GM10248 (cell line): Measurements from ENCODE around the gene ZNF506.
A peak's percentile ranks its signal among the peaks of the same experiment; 100 is the strongest.
"Not testable (repeated sequence)": the region's sequence is repeated elsewhere in the genome, so short reads cannot be mapped to it uniquely, and the experiment has no call there.

Source experiments
- CTCF ChIA-PET: fragments of 300-600 bp; sonication (Branson Sonifier 250); formaldehyde crosslinking; extraction: SDS; loops from one replicate; lab custom pipeline; 2021; ENCODE audit warnings: antibody characterized with exemption; lab: Yijun Ruan, JAX
- POLR2A ChIA-PET: fragments of 350-650 bp; sonication (Branson Sonifier 250); formaldehyde crosslinking; extraction: SDS; loops from one replicate; lab custom pipeline; 2020; ENCODE audit warnings: antibody characterized with exemption; lab: Yijun Ruan, JAX
- DNase-seq: peaks from one replicate; pipeline ENCODE4 v3.0.0; 2012; ENCODE audit errors: extremely low spot score
- TF ChIP-seq, protein P1 (sequence below): IDR thresholded peaks from 2 replicates; pipeline ENCODE4 v1.5.1; 2012; ENCODE audit warnings: mild to moderate bottlenecking, low read depth; ENCODE audit errors: extremely low read depth, missing control alignments, control extremely low read depth

ZNF506 gene

DNA sequence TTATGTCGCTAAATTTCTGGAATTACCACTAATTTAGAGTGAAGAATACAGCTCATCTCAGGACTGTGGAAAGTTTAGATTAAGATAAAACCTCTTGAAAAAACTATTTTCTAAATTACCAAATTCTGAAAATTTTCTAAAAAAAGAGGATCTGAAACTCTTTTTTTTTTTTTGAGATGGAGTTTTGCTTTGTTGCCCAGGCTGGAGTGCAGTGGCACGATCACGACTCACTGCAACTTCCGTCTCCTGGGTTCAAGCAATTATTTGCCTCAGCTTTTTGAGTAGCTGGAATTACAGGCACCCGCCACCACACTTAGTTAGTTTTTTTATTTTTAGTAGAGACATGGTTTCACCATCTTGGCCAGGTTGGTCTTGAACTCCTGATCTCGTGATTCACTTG is 27.5 kb upstream of the ZNF506 start:
- ChIA-PET CTCF (no interaction called here), POLR2A (no interaction called here)
- TF ChIP-seq, protein P1, sequence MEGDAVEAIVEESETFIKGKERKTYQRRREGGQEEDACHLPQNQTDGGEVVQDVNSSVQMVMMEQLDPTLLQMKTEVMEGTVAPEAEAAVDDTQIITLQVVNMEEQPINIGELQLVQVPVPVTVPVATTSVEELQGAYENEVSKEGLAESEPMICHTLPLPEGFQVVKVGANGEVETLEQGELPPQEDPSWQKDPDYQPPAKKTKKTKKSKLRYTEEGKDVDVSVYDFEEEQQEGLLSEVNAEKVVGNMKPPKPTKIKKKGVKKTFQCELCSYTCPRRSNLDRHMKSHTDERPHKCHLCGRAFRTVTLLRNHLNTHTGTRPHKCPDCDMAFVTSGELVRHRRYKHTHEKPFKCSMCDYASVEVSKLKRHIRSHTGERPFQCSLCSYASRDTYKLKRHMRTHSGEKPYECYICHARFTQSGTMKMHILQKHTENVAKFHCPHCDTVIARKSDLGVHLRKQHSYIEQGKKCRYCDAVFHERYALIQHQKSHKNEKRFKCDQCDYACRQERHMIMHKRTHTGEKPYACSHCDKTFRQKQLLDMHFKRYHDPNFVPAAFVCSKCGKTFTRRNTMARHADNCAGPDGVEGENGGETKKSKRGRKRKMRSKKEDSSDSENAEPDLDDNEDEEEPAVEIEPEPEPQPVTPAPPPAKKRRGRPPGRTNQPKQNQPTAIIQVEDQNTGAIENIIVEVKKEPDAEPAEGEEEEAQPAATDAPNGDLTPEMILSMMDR = no peak
- no peak for DNase-seq

DNA sequence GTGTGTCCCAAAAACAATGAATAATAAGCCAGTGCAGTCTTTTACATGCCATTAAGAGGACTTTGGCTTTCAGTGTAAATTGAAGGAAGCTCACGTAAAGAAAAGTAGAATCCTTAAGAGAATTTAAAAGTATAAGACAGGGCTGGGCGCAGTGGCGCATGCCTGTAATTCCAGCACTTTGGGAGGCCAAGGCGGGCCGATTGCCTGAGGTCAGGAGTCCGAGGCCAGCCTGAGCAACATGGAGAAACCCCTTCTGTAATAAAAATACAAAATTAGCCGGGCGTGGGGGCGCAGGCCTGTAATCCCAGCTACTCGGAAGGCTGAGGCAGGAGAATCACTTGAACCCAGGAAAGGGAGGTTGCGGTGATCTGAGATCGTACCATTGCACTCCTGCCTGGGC is 26.2 kb upstream of the ZNF506 start:
- TF ChIP-seq, protein P1 = no peak
- ChIA-PET POLR2A (no interaction called here), CTCF (no interaction called here)
- DNase-seq = no peak

DNA sequence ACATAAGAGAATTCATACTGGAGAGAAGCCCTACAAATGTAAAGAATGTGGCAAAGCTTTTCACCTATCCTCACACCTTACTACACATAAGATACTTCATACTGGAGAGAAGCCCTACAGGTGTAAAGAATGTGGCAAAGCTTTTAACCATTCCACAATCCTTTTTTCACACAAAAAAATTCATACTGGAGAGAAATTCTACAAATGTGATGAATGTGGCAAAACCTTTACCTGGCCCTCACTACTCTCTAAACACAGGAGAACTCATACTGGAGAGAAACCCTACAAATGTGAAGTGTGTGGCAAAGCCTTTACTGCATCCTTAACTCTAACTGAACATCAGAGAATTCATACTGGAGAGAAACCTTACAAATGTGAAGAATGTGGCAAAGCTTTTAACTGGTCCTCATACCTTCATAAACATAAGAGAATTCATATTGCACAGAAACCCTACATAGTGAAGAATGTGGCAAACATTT is 14.0 kb upstream of the ZNF506 start:
- TF ChIP-seq, protein P1 = no peak
- no peak for DNase-seq
- POLR2A ChIA-PET = no interaction called here
- CTCF ChIA-PET = no interaction called here

DNA sequence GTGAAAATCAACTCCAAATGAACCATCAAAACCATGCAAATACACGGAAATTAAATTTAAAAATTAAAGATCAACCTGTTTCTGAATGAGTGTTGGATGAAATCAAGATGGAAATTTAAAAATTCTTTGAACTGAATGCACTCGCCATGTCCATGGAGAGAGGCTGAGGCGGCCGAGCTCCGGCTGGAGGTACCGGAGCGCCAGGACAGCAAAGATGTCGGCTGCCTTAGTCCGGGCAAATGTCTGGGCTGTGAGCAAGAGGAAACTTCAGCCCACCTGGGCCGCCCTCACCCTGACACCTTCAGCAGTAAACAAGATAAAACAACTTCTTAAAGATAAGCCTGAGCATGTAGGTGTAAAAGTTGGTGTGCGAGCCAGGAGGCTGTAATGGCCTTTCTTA is 5.3 kb upstream of the ZNF506 start:
- no peak for DNase-seq
- ChIA-PET POLR2A (no interaction called here), CTCF (no interaction called here)
- TF ChIP-seq, protein P1 = no peak

DNA sequence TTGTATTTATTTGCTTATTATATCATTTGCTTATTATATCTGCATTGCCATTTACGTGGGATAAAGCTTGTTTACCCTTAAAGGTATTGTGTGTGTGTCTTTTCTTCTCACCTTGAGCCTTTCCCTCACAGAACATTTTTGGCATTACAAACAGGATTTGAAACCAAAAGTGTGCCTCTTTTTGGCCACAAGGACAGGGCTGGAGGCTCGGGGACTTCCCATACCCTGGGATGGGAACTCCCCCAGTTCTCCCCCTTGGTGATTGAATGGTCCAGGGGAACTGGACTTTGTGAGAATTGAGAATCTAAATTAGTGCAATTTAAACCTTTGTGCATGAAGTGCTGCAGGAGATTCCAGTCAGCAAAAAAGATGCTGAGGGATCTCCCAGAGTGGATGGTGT is 2.4 kb upstream of the ZNF506 start:
- TF ChIP-seq, protein P1 = no peak
- POLR2A ChIA-PET = no interaction called here
- DNase-seq = peak; percentile 45
- CTCF ChIA-PET = no interaction called here

DNA sequence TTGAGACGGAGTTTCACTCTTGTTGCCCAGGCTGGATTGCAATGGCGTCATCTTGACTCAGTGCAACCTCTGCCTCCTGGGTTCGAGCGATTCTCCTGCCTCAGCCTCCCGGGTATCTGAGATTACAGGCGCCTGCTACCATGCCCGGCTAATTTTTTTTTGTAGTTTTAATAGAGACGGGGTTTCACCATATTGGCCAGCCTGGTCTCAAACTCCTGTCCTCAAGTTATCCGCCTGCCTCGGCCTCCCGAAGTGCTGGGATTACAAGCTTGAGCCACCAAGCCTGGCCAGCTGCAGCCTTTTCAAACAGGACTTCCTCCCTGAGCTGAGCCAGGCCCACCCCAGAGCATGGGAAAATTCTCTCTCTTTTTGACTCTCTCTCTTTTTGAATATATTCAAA is 426 bp upstream of the ZNF506 start:
- POLR2A ChIA-PET = interaction anchor here (1.0 to 1.8 kb wide), 3 partner anchors 45 to 230 kb away, joined by 3 to 7 read pairs (median 6); no protein-coding TSS in a partner anchor
- CTCF ChIA-PET = interaction anchor here (1.2 to 2.1 kb wide), 2 partner anchors 13 to 41 kb away, joined by 3 to 8 read pairs; no protein-coding TSS in a partner anchor
- not testable (repeated sequence) for DNase-seq

DNA sequence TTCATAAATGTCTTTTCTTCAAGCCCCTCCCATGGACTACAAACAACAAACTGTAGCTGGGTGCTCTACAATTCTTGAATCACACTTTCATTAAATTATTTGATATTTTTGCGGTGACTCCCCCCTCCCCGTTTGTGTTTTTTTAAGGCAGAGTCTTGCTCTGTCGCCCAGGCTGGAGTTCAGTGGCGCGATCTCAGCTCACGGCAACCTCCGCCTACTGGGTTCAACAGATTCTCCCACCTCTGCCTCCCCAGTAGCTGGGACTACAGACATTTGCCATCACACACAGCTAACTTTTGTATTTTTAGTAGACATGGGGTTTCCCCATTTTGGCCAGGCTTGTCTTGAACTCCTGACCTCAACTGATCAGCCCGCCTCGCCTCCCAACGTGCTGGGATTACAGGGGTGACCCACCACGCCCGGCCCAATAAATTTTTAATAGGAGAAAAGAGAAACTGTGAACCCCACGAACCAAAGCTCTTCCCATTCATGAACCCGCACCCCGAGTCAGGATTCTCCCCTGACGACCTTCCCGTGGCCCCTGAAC is 703 bp downstream of the ZNF506 start:
- CTCF ChIA-PET = interaction anchor here (0.9 to 2.1 kb wide), 3 partner anchors 12 to 43 kb away, joined by 3 to 8 read pairs (median 3); no protein-coding TSS in a partner anchor
- DNase-seq = no peak
- POLR2A ChIA-PET = interaction anchor here (0.6 to 1.8 kb wide), 5 partner anchors 44 to 231 kb away, joined by 3 to 7 read pairs (median 6); partner anchors contain the start of genes ATP13A1 and ZNF14

More for the DNA sequence above, 703 bp downstream of the ZNF506 start:
- TF ChIP-seq, protein P1 = no peak
